Measurements from ENCODE around the gene SIRPD. TPM values are rescaled to one million over a fixed set of nuclear protein-coding genes. Genes with fewer than 3 reads are reported as not detected.
A peak's percentile ranks its signal among the peaks of the same experiment; 100 is the strongest.

The SIRPD gene
- total and polyA plus RNA-seq, 4 donors, result 0.28 to 1.9 (median 0.80) TPM

- Histone ChIP-seq H3K27me3 (ENCODE audit: control insufficient read depth in 3 of 3, insufficient read depth in 3 of 3, low read length in 2 of 3) (peaks cover 0 to 5% (median 0%) of the 10 kb centered on the region in 3 donors), H3K27ac (ENCODE audit: low read depth in 1 of 2, low read length in 1 of 2) (no peak overlapping the region), H3K36me3 (ENCODE audit: control insufficient read depth in 4 of 4, insufficient read depth in 4 of 4, low read length in 4 of 4) (no peaks in the 10 kb centered on the region), H3K4me3 (no peak overlapping the region), H3K9ac (ENCODE audit: insufficient read depth in 1 of 2, low read length in 2 of 2) (no peak overlapping the region), H3K4me1 (ENCODE audit: control insufficient read depth in 5 of 5, insufficient read depth in 5 of 5, low read length in 5 of 5) (peaks cover 0 to 4% (median 0%) of the 10 kb centered on the region in 5 donors), H3K9me3 (ENCODE audit: control insufficient read depth in 4 of 4, insufficient read depth in 3 of 4, low read length in 3 of 4) (peaks cover 0 to 4% (median 2%) of the 10 kb centered on the region in 4 donors)
- no peak for ATAC-seq (ENCODE audit: insufficient read depth, low FRiP score)
- no peak for TF ChIP-seq CTCF (IDR thresholded peaks at IDR 0.05; ENCODE audit: control extremely low read depth, extremely low read depth)
- 35 to 42% methylated on average over 3 of the region's 3 CpGs for WGBS, 2 donors
- DNase-seq, result no peak
These were observed 63.1 kb downstream of the SIRPD start for GRCh38 chr20:1494436-1494835.

DNA sequence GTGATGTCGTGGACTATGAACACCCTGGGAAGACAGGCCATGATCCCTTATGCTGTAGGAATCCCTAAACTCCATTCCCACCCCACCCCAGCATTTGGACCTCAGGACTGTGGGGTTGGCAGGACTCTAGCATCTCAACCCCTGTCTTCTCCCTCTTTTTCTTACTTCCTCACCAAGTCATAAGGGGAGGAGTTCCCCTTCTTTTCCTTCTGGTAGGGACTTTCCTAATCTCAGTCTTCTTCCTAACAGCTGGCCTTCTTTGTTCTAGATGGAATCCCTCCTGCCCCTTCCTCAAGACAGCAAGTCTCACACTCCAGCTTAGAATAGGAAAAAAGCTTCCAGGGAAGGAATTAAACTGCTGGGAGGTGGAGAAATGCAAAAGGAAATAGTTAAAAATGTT lies 64.0 kb downstream of the SIRPD start:
- Histone ChIP-seq H3K9me3 (ENCODE audit: control insufficient read depth in 4 of 4, insufficient read depth in 3 of 4, low read length in 3 of 4) (peaks cover 0 to 4% (median under 1%) of the 10 kb centered on the region in 4 donors), H3K36me3 (ENCODE audit: control insufficient read depth in 4 of 4, insufficient read depth in 4 of 4, low read length in 4 of 4) (no peaks in the 10 kb centered on the region), H3K4me1 (ENCODE audit: control insufficient read depth in 5 of 5, insufficient read depth in 5 of 5, low read length in 5 of 5) (peaks cover 0 to 4% (median 0%) of the 10 kb centered on the region in 5 donors), H3K27ac (ENCODE audit: low read depth in 1 of 2, low read length in 1 of 2) (no peak overlapping the region), H3K9ac (ENCODE audit: insufficient read depth in 1 of 2, low read length in 2 of 2) (no peak overlapping the region), H3K27me3 (ENCODE audit: control insufficient read depth in 3 of 3, insufficient read depth in 3 of 3, low read length in 2 of 3) (peaks cover 0 to 7% (median 2%) of the 10 kb centered on the region in 3 donors), H3K4me3 (no peak overlapping the region)
- no peak for ATAC-seq (ENCODE audit: insufficient read depth, low FRiP score)
- WGBS, 2 donors, result 78 to 79% methylated on average over 1 of the region's 1 CpG
- DNase-seq, result no peak
- no peak for TF ChIP-seq CTCF (IDR thresholded peaks at IDR 0.05; ENCODE audit: control extremely low read depth, extremely low read depth)

DNA sequence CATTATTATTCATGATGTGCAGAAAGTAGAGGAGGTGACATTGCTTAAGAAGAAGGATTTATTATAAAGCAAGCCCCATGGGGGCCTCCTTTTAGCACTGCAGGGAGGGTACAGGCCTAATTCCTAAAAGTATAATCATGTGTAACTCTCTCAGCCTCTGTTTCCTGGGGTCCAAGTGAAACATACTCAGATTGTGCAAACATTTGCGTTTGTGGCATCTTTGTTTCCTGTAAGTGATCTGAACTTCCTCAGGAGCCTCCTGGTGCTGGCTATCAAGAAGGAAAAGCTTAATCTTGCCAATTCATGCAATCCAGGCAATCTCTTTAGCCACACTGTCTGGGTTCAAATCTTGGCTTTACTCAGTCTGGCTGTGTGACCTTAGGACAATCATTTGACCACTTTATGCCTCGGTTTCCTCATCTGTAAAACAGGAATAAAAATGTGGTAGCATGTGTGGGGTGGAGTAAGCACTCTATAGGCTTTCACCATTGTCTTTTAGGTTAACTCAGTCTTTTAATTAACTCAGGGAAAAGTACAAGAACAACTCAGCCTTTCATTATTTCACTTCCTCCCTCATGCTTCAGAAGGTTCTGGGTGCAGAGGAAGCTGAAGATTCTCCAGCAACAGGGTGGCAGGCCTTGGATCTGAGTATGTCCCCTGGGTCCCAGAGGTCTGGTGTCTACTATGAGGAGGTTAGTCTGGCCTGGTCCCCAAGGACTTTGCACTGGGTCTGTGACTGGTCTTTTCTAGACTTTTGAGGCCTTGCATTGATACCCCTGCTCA lies 65.5 kb downstream of the SIRPD start:
- Histone ChIP-seq H3K9ac (ENCODE audit: insufficient read depth in 1 of 2, low read length in 2 of 2) (no peak overlapping the region), H3K27ac (ENCODE audit: low read depth in 1 of 2, low read length in 1 of 2) (peak overlapping the region in 1 of 2 donors; percentile 55), H3K4me1 (ENCODE audit: control insufficient read depth in 5 of 5, insufficient read depth in 5 of 5, low read length in 5 of 5) (peaks cover 0 to 4% (median 0%) of the 10 kb centered on the region in 5 donors), H3K9me3 (ENCODE audit: control insufficient read depth in 4 of 4, insufficient read depth in 3 of 4, low read length in 3 of 4) (peaks cover 0 to 2% (median under 1%) of the 10 kb centered on the region in 4 donors), H3K27me3 (ENCODE audit: control insufficient read depth in 3 of 3, insufficient read depth in 3 of 3, low read length in 2 of 3) (peaks cover 0 to 7% (median 2%) of the 10 kb centered on the region in 3 donors), H3K36me3 (ENCODE audit: control insufficient read depth in 4 of 4, insufficient read depth in 4 of 4, low read length in 4 of 4) (no peaks in the 10 kb centered on the region), H3K4me3 (no peak overlapping the region)
- DNase-seq (no peak), ATAC-seq (ENCODE audit: insufficient read depth, low FRiP score) (no peak)
- TF ChIP-seq CTCF (IDR thresholded peaks at IDR 0.05; ENCODE audit: control extremely low read depth, extremely low read depth), result no peak
- WGBS, 2 donors, result 36% methylated on average over 2 of the region's 2 CpGs

Measured in lung (tissue), 12 donors.